HG02623 (cell line): ENCODE results near the gene LTBP1.

Experiments
- ATAC-seq: cut with Tn5 transposase; IDR thresholded peaks from one replicate; pipeline ENCODE4 v1.9.1; 2021; ENCODE audit warnings: moderate library complexity; ENCODE audit not compliant: unreplicated experiment

The LTBP1 gene

DNA sequence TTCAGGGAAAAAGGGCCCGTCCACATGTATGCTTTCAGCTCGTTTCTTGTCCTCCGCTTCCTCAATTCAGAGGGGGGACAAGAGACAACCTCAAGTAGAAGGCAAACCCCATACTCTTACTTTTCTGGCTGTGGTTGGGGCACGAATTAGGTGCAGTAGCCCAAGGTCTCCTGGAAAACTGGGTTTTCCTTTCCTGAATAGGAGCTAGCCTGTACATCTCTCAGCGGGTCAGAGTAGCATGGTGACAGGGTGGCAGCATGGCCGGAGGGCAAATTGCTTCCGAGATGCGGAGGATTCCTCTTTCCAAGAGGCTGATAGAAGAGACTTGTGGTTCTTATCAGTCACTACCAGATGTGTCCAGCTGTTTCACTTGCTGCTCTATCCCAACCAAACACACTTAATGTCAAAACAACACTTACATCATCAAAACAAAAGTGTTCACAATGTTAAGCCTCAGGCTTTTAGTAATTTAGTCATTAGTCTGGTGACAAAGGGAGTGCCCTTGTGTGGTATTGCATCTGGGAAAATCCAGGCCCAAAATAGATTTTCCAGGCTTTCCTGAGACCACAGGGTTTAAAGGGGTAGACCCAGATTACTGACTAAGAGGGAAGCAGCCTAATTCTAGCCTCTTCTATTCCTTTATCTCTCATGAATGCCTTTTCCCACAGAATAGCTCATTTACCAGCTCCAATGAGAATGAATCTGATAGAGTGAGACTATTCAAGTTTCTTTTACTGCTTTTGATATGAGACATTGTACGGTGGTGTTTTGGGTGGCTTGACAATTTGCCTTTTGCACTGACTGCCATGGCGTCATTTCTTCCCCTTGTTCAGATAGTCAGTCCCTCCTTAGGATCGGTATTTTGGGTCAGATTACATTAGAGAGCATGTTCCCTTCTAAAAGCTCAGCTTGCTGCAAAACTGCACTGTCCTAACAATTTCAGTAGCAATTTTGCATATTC, 162.0 kb downstream of the LTBP1 start:
- ATAC-seq = no peak

DNA sequence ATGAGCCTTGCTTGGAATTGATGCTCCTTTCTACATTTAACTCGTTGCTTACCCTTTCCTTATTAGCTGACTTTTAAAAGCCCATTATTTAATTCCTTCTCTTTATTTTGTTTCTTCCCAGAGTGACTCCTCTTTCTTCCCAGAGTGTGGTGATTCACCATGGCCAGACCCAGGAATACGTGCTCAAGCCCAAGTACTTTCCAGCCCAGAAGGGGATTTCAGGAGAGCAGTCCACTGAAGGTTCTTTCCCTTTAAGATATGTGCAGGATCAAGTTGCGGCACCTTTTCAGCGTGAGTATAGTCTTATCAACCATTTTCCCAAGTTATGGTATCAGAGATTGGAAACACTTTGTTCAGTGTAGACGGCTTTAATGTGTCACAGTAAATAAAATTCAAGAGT, 163.7 kb downstream of the LTBP1 start:
- no peak for ATAC-seq

DNA sequence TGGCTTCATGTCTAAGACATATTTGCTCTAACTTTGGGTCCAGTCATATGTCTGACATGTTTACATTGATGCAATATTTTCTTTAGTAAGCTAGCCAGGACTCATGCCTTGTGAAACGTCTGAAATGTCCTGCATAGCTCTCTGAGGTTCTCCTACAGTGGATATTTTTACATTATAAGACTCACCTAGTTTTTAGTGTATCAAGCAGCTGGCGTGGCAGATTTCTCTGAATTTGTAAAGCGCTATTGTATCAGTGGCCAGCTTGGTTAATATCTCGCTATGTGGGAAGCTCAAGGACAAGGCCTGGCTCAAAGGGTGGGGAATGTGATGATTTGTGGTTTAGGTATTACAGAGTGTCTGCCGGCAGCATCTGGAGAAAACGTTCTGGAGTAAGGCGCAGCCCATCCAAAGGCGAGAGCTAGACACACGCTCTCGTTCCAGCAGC, 164.3 kb downstream of the LTBP1 start:
- ATAC-seq = no peak

DNA sequence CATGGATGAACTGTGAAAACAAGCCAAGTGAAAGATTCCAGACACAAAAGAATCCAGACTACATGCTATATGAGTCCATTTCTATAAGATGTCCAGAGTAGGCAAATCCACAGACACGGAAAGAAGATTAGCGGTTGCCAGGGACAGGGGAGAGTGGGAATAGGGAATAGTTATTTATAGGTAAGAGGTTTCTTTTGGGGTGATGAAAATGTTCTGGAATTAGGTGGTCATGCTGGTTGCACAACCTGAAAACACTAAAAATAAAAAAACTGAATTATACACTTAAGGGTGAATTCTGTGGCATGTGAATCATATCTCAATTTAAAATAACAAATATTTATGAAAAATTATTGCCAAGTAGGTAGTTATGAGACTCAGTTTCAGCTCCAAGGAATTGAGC, 168.4 kb downstream of the LTBP1 start:
- ATAC-seq = no peak

DNA sequence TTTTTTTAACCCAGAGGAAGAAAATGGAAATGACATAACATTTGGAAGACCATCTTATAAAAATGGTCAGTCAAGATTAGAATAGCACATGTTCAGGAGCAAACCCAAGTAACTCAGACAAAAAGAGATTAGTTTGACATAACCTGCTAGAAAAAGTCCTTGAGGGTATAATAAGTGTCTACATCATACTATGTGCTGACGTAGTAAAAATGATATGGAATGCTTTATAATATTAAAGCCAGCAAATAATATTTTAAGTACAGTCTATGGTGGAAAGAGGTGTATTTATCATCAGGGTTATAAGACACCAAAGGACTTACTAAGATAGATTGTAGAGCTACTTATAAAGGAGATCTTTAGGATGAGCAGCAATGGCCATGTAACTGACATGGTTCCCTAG, 169.0 kb downstream of the LTBP1 start:
- no peak for ATAC-seq

DNA sequence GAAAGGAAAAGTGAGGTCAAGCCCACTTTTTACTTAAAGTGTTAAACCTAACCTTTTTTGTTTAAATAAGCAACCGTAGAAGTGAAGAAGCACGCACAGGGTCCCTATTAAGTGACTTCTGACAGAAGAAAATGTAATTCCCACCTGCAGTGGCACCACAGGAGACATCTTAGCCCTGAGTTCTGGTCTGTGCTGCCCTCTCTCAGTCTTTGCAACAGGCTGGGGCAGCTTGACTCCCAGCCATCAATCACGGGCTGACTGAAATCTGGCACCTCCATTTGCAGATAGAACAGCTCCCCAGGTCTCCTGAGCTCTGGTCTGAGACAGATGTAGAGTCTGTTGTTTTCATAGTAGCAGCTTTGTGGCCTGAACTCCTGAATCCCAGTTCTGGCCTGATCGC, 170.0 kb downstream of the LTBP1 start:
- ATAC-seq = no peak

DNA sequence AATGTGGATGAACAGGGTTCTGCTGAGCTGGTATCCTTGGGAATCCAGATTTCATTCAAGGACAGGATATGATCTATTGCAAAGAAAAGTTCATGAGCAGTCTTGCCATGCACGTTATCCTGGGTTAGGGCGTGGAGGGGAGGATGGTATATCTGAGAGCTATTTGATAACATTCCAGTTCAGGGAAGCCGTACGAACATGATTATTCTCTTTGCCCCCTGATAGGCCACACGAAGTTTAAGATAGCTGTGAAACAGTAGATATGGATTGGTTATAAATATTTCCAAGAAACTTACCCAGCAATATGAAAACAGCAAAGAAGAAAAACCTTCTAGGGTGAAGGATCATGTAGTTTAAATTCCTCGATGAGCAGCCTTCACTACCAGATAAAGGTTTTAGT, 171.9 kb downstream of the LTBP1 start:
- no peak for ATAC-seq

DNA sequence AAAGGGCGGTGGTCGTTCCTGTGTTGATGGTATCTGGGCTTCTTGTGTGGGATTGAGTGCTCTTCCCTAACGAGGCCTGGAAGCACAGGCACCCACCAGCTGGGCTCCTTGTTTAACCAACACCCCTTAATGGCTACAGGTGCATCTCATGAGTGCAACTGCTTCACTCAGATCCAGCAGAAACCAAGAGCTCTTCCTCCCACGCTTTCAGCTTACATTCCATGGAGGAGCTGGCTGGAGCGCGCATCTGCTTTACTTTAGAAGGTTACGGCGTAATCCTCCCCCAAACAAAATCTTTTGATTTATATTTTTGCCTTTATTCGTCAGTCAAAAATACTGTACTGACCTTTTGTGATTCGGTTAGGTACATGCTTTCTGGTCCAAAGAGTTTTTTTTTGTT, 174.7 kb downstream of the LTBP1 start:
- no peak for ATAC-seq

DNA sequence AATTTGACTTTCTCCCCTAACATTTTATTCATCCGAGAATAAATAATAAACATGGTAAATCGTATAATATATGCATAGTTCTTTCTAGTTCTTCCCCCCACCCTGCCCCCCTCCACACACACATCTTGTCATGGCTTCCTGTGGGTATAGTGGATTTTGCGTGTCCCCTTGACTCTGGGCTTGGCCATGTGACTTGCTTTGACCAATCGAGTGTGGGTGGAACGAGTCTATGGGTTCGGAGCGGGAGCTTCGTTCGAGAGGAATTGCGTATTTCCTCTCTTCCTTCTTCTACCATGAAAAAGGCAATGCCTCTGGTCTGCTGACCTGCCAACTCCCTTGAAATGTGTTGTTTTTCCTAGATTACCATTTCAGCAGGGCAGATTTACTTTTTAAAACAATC, 175.2 kb downstream of the LTBP1 start:
- ATAC-seq = no peak

DNA sequence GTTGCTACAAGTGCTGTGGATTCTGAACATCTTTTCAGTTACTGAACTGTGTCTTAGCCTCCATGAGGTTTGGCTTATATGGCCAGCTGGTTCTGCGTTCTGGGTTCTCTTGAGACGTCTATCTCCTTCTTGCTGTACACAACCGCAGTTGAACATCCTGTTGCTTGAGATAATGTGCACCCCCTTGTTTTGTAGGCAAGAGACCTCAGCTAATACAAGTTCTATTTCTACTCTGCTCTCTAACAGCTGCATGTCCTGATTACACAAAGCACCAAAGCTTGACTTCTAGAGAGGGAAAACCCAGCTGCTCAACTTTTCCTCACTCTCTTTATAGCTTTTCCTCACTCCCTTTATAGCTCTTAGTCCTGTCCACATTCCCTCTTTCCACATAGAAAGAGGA, 176.0 kb downstream of the LTBP1 start:
- ATAC-seq = no peak

DNA sequence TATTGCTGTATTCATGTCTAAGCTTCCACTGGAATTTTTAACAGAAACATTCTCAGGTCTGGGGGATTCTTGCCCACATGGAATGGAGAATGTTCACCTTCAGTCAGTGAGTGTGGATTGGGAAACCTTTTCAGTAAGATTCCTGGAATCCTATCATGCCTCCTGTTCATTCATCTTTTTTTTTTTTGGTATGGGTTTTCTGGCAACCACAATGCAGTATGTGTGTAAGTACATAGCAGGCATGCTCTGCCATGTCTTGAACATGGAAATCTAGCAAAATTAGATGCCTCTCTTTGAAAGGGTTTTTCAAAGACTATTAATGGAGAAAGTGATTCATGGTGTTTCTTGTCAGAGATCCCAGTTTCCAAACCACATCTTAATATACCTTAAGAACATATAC, 176.5 kb downstream of the LTBP1 start:
- ATAC-seq = no peak

DNA sequence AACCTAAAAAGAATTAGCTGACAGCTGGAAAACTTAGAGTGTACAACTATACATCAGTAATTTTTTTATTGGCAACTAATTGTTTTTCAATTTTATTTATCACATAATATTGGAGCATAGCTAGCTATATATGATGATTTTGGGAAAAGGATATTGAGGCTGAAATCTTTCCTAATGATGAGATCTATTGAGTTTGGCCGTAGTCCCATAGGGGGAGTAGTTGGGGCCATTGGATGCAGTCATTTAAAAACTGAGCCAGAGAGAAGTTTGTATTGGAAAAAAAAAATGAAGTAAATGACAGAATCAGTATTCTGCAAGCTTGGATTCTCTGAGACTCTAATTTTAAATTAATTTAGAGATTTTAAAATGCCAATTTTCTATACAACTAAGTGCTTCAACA, 179.8 kb downstream of the LTBP1 start:
- ATAC-seq = no peak

DNA sequence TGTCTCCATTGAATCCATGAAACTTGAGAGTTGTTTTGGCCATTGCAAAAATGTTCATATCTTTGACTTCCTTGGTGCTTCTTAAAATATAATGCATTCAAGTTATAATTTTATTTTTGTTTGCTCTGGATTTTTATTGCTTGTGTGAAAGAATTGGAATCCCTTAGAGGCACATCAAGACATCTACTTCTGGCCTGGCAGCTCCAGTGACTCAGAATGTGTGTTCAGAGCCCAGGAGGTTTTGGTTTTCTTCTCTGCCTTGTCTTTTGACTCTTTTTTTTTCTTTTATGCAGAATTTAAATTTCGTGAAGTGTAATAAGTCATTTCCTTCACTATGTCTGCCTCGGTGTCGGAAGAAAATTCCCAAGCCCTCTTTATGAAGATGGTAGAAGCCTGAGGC, 180.2 kb downstream of the LTBP1 start:
- no peak for ATAC-seq

DNA sequence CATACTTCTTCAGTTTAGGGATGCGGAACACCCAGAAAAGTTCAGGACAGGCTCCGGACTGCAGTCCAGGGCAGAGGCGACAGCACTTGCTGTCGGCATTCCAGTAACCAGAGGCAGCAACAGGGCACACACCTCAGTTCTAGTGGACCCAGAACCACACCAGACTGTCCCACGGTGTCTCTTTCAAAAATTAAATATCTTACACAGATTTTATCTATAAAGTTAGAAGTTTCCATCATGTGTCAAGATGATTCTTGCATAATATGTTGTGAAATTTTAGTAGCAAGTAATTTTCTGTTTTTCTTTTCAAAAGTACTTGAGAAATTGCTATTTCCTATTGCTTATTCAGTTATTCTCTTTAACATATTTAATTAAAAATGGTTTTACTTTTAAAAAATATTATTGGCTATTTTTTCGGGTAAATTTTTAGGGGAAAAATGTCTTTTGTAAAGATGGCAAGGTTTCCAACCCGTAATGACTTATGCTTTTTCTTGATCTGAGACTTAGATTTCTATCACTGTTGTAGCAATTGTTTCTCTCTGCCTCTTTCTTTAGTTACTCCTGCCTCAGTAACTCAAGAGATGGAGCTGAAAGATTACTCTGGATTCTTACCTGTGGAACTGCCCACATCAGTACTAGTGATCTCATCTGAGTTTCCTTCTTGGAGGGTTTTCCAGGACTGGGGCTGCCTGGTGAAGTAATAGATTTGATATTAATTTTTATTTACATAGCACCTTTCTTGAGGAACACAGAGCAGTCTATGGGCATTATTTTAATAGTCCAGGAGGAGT, 182.7 kb downstream of the LTBP1 start:
- no peak for ATAC-seq

DNA sequence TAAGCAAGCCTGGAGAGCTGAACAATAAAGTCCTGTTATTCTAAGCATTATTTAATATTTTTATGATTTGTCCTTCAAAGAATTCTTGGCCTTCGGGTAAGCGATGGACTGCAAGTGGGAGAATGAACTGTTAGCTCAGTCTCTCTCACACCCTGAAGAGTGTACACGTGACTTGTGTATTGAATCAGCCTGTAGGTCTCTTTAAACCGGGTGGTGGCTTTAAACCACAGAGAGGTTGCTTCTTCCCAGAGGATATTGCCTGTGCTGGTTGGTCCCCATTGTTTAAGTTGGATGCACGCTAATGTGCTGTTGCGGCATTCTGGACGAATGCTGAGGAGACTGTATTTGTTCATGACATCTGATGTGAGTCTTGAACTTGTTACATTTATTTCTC, 183.3 kb downstream of the LTBP1 start:
- no peak for ATAC-seq

DNA sequence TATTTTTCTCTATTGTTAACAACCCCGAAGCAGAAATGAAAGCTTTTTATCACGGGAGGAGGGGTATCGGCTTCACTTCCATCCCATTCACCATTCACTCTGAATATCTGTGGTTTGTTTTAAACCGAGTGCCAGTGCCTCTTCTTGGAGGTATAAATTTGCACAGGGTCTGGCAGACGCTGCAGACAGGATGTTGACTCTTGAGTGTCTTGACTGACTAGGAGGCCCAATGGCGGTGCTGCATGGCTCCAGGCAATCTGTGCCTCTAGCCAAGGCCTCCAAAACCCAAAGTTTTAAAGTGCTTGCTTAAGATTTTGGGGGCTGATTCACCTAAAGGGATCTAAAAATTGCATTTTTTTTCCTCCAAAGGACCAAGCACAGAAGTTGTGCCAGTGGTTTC, 183.8 kb downstream of the LTBP1 start:
- ATAC-seq = no peak

DNA sequence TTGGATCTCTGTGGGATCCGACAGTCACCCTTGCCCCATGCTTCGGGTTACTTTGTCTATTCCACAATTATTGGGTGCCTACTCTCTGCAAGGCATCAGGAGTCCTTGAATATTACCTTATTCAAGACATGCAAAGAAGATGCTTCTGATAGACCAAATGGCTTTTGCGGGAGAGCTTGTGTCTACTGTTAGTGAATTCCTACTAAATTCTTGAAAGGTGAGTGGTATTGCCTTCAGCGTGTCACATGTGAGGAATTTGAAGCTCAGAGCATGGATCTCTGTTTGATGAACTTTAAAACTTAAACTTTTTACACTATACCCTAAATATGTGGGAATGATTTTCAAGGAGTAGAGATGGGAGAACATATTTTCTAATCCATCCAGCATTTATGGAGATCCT, 184.4 kb downstream of the LTBP1 start:
- ATAC-seq = no peak

DNA sequence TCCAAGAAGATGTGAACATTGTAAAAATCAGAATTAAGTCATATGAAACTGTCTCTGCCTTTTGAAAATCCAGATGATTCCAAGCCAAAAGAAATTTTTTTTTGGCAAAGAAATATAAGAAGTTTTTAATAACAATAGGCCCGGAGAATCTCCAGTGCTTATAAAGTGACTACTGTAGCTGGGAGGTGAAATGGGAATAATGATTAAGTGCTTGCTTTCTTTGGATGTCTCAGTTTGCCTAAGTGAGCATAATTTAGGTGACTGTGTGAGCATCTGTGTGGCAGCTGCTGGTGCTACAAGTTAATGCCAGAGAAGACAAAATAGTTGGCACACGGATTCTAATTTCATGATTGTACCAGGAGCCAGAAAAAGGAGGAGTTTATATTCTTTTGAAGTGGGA, 185.0 kb downstream of the LTBP1 start:
- ATAC-seq = no peak

DNA sequence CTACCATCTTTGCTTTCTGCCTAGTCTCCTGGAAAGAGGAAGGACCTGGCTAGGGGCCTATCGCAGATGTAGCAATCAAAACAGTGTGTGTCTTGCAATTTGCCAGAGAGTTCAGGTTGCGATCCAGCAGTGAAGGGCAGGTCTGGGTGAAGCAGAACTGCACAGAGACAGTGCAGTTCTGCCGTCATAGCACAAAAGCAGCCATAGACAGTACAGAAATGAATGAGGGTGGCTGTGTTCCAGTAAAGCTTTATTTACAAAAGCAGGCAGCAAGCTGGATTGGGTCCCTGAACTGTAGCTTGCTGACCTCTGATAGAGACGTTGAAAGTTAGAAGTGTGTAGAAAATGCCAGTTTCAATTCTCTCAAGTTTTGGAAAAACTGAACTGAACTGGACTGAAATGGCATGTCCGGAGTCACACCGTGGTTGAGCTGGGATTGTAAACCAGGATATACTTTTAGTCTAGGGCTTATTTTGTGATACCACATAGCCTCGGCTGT, 186.8 kb downstream of the LTBP1 start:
- ATAC-seq = no peak

DNA sequence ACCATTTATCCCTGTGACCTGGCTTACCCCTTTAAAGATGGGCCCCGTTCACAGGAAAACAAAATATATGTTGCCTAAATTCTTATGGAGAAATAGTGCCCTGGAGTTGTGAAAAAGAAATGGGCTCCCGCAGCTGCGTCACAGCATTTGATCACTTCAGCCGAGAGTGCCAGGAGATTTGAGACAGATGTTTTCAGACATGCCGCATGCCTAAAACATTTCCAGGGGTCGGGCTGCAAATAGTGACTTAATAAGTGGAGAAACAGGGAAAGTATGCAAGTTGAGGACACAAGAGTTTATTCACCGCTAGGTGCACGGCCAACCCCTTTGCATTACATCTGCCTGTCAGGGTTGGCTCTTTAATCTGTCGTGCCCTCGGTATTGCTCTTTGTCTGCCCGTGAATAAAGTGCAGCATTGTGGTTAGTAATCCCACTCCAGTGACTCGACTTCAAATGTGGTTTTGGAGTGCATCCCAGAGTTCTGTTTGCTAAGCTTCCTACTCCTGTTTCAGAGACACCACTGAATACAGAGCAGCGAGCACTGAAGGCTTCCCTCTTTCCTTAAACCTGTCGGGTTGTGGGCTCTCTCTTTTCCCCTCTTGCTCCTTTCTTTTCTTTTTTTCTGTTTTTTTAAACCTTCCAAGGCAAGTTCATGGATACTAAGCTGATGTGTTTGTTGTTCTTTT, 187.5 kb downstream of the LTBP1 start:
- no peak for ATAC-seq

DNA sequence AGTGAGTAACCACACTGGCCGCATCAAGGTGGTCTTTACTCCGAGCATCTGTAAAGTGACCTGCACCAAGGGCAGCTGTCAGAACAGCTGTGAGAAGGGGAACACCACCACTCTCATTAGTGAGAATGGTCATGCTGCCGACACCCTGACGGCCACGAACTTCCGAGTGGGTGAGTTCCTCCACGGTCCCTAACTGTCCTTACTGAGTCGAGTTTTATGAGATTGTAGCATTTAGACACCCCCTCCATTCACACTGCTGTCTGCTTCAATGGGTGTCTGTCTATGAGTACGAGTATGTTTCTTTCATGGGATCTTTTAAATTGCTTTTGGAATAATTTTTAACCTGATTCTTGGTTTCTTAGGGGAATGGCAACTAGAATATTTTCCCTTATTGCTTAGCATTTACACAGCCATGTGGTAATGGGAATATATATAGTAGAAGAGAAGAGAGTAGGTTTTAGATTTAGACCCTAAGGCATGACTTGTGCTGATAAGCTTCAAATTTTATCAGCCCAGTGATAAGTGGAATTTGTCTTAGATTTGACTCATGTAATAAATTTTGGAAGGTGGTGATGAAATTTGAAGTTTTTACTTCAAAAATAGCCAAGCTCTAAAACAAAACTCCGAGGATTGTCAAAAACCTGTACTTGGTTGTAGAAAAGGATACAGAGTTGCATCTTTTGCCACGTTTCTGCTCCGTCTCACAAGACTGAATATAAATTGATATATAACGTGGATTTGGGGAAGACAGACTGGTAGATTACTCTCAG, 188.2 kb downstream of the LTBP1 start:
- no peak for ATAC-seq
